ENCODE measurements around the gene ABCC3. TPM values are rescaled to one million over a fixed set of nuclear protein-coding genes. Genes with fewer than 3 reads are reported as not detected.
"Not testable (repeated sequence)": the region's sequence is repeated elsewhere in the genome, so short reads cannot be mapped to it uniquely, and the experiment has no call there.

The ABCC3 gene
- total RNA-seq, 1 donor from 2014 or later, result 3.6 TPM

- DNase-seq (ENCODE audit: low read depth, low spot score), result no peak
These were observed 63.1 kb downstream of the ABCC3 start for GRCh38 chr17:50697663-50698272.

- DNase-seq (ENCODE audit: low read depth, low spot score), result no peak
These were observed 64.7 kb downstream of the ABCC3 start for GRCh38 chr17:50699410-50699809.

- DNase-seq (ENCODE audit: low read depth, low spot score), result no peak
These were observed 68.5 kb downstream of the ABCC3 start for GRCh38 chr17:50703162-50703561.

- DNase-seq (ENCODE audit: low read depth, low spot score), result peak; percentile 68
These were observed 72.8 kb downstream of the ABCC3 start, which contains the start of gene ANKRD40 for GRCh38 chr17:50707289-50708049. TSS of gene ANKRD40 (minus strand) at chr17:50707914. CDS start at chr17:50707654, 260 bp downstream.

- DNase-seq (ENCODE audit: low read depth, low spot score), result no peak
These were observed 73.6 kb downstream of the ABCC3 start for GRCh38 chr17:50708050-50709000.

GRCh38 chr17:50709053-50709452 lies 74.4 kb downstream of the ABCC3 start:
- not testable (repeated sequence) for DNase-seq (ENCODE audit: low read depth, low spot score)

- DNase-seq (ENCODE audit: low read depth, low spot score), result no peak
These were observed 75.3 kb downstream of the ABCC3 start for GRCh38 chr17:50710025-50710424.

- no peak for DNase-seq (ENCODE audit: low read depth, low spot score)
These were observed 76.0 kb downstream of the ABCC3 start for GRCh38 chr17:50710650-50711049.

GRCh38 chr17:50712641-50713040 lies 78.0 kb downstream of the ABCC3 start:
- DNase-seq (ENCODE audit: low read depth, low spot score), result no peak

GRCh38 chr17:50715471-50715870 lies 80.8 kb downstream of the ABCC3 start:
- DNase-seq (ENCODE audit: low read depth, low spot score), result no peak

- DNase-seq (ENCODE audit: low read depth, low spot score), result peak; percentile 77
These were observed 84.7 kb downstream of the ABCC3 start, which contains the start of gene LUC7L3 for GRCh38 chr17:50719144-50719923. TSS of gene LUC7L3 (plus strand) at chr17:50719603. CDS start at chr17:50719733, 130 bp downstream.

- DNase-seq (ENCODE audit: low read depth, low spot score), result no peak
These were observed 85.5 kb downstream of the ABCC3 start for GRCh38 chr17:50719924-50720794.

- DNase-seq (ENCODE audit: low read depth, low spot score), result no peak
These were observed 86.7 kb downstream of the ABCC3 start for GRCh38 chr17:50721194-50722010.

GRCh38 chr17:50722746-50723145 lies 88.1 kb downstream of the ABCC3 start:
- no peak for DNase-seq (ENCODE audit: low read depth, low spot score)

GRCh38 chr17:50724622-50725021 lies 89.9 kb downstream of the ABCC3 start:
- not testable (repeated sequence) for DNase-seq (ENCODE audit: low read depth, low spot score)

- DNase-seq (ENCODE audit: low read depth, low spot score), result no peak
These were observed 91.3 kb downstream of the ABCC3 start for GRCh38 chr17:50725769-50726655.

- no peak for DNase-seq (ENCODE audit: low read depth, low spot score)
These were observed 93.4 kb downstream of the ABCC3 start for GRCh38 chr17:50728112-50728429.

All from pulmonary artery endothelial cell (primary cell).